HepG2 (cell line): ENCODE measurements around the gene TRPC4. TPM values are rescaled to one million over a fixed set of nuclear protein-coding genes. Genes with fewer than 3 reads are reported as not detected.

Experiments
- ATAC-seq: fragments of 200-7000 bp; cut with Tn5 transposase; 3 replicates; pipeline ENCODE4 v1.9.1; 2020; ENCODE audit warnings: mild to moderate bottlenecking, moderate library complexity
- BruUV-seq: library from RNA; stranded (reverse); fragments of 400-500 nt; replicated peaks from 2 replicates; lab custom pipeline; 2021; lab: Mats Ljungman, UMichigan
- CTCF ChIA-PET: fragments of 300-600 bp; formaldehyde crosslinking; extraction: SDS; loops from one replicate; lab custom pipeline; 2021; ENCODE audit warnings: low total read pairs, inconsistent platforms, low intra/inter-chr PET ratio; lab: Yijun Ruan, JAX
- POLR2A ChIA-PET: fragments of 350-600 bp; sonication (Branson Sonifier 250); formaldehyde crosslinking; loops from one replicate; lab custom pipeline; 2020; ENCODE audit warnings: antibody characterized with exemption, inconsistent platforms; lab: Yijun Ruan, JAX
- DNase-seq: peaks from one replicate; pipeline ENCODE4 v3.0.0-alpha.2; 2015; ENCODE audit warnings: low spot score
- FAIRE-seq: peaks from 3 replicates; lab custom pipeline; 2011; peaks lifted over from hg19 to GRCh38; lab: Jason Lieb, UNC
- H2AFZ ChIP-seq: one replicate; pipeline ENCODE4 v1.6.1; 2011; ENCODE audit warnings: low read length, inconsistent platforms
- H3K27ac ChIP-seq: fragments of 300-600 bp; 3 replicates; pipeline ENCODE4 v1.8.0; 2011; ENCODE audit warnings: mixed run types, mild to moderate bottlenecking, mixed read lengths, low read length, inconsistent platforms; ENCODE audit not compliant: insufficient read depth; ENCODE audit errors: extremely low read length
- H3K27me3 ChIP-seq, 2 experiments: fragments of 200-600 bp in 1 of 2; 2 replicates in 1 of 2; 3 replicates in 1 of 2; pipeline versions ENCODE4 v1.6.0 to v1.8.0; 2011; ENCODE audit warnings: low read length in 2 of 2, mild to moderate bottlenecking in 2 of 2, moderate library complexity in 2 of 2, inconsistent platforms in 1 of 2; ENCODE audit not compliant: insufficient read depth in 2 of 2, control insufficient read depth in 1 of 2
- H3K36me3 ChIP-seq, 2 experiments: fragments of 200-600 bp in 1 of 2; replicated peaks in 1 of 2; 2 replicates in 1 of 2; 3 replicates in 1 of 2; pipeline versions ENCODE4 v1.5.1 to v1.8.0; 2011; ENCODE audit warnings: low read length in 2 of 2, inconsistent platforms in 1 of 2; ENCODE audit not compliant: insufficient read depth in 2 of 2, control insufficient read depth in 1 of 2
- H3K4me1 ChIP-seq: 2 replicates; pipeline ENCODE4 v1.5.1; 2012; ENCODE audit warnings: low read length, inconsistent platforms; ENCODE audit not compliant: insufficient read depth
- H3K4me2 ChIP-seq: 2 replicates; pipeline ENCODE4 v1.6.0; 2011; ENCODE audit warnings: low read depth, low read length, inconsistent platforms
- H3K4me3 ChIP-seq, 3 experiments: fragments of 200-600 bp in 1 of 3; sonication (generic), shearing (Covaris generic) in 1 of 3; replicated peaks in 1 of 3; 2 replicates each; pipeline ENCODE4 v1.5.1; 2011 to 2016; ENCODE audit warnings: low read length in 3 of 3, inconsistent platforms in 2 of 3, low read depth in 2 of 3, mild to moderate bottlenecking in 2 of 3, control low read depth in 1 of 3, mixed read lengths in 1 of 3; ENCODE audit not compliant: insufficient read depth in 1 of 3
- H3K79me2 ChIP-seq: one replicate; pipeline ENCODE4 v1.6.1; 2011; ENCODE audit warnings: low read length, inconsistent platforms; ENCODE audit not compliant: insufficient read depth
- H3K9ac ChIP-seq: 2 replicates; pipeline ENCODE4 v1.6.0; 2011; ENCODE audit warnings: mild to moderate bottlenecking, low read depth, low read length, inconsistent platforms; ENCODE audit not compliant: insufficient read depth
- H3K9me3 ChIP-seq: 2 replicates; pipeline ENCODE4 v1.5.1; 2012; ENCODE audit warnings: mild to moderate bottlenecking, low read length
- H4K20me1 ChIP-seq: 2 replicates; pipeline ENCODE4 v1.6.0; 2011; ENCODE audit warnings: inconsistent platforms, mild to moderate bottlenecking, low read length, moderate library complexity; ENCODE audit not compliant: insufficient read depth
- ARNTL ChIP-seq: sonication (generic); formaldehyde crosslinking; IDR thresholded peaks from 2 replicates; pipeline ENCODE4 v1.4.0; 2020; ENCODE audit warnings: mild to moderate bottlenecking, missing genetic modification reagents
- ATF7-NPFF ChIP-seq: sonication (generic); formaldehyde crosslinking; IDR thresholded peaks from 2 replicates; pipeline ENCODE4 v1.8.1; 2023; ENCODE audit warnings: mild to moderate bottlenecking, low read depth, missing genetic modification reagents, moderate library complexity
- CEBPG ChIP-seq: IDR thresholded peaks from 2 replicates; pipeline ENCODE4 v1.6.1; 2016
- E2F2 ChIP-seq: sonication (generic); formaldehyde crosslinking; IDR thresholded peaks from 2 replicates; pipeline ENCODE4 v1.4.0; 2020; ENCODE audit warnings: missing genetic modification reagents, borderline replicate concordance
- GMEB2 ChIP-seq: IDR thresholded peaks from 2 replicates; pipeline ENCODE4 v1.6.1; 2016; ENCODE audit warnings: missing biosample characterization, missing genetic modification reagents, low read depth
- HMGA1 ChIP-seq: sonication (generic); formaldehyde crosslinking; conservative IDR thresholded peaks from 2 replicates; pipeline ENCODE4 v1.4.0; 2020; ENCODE audit warnings: missing genetic modification reagents
- POLR2AphosphoS5 ChIP-seq: IDR thresholded peaks from 2 replicates; pipeline ENCODE4 v1.6.1; 2012; ENCODE audit warnings: low read depth, low read length
- ZFP37 ChIP-seq: sonication (generic); formaldehyde crosslinking; IDR thresholded peaks from 2 replicates; pipeline ENCODE4 v1.4.0; 2020; ENCODE audit warnings: missing genetic modification reagents, borderline replicate concordance
- ZNF530 ChIP-seq: sonication (generic); formaldehyde crosslinking; IDR thresholded peaks from 2 replicates; pipeline ENCODE4 v1.5.0; 2020; ENCODE audit warnings: low read depth, mild to moderate bottlenecking, missing genetic modification reagents
- WGBS: methylation state at CpG from one replicate; pipeline ENCODE4 v1.1.6; 2017; ENCODE audit warnings: low lambda C conversion rate; 5-methylcytosine and 5-hydroxymethylcytosine counted together
- in situ Hi-C: cut with HindIII; loops from 2 replicates; pipeline ENCODE4 v1.10.0; 2017; ENCODE audit warnings: low pct_unique_long_range_greater_than_20kb; ENCODE audit not compliant: extremely low pct_ligation_motif_present
- intact Hi-C: fragments of 100-400 bp; cut with micrococcal nuclease; formaldehyde crosslinking; loops from one replicate; pipeline ENCODE4 v1.10.0; 2022; ENCODE audit not compliant: unreplicated experiment
- polyA plus RNA-seq, 8 experiments: library from polyadenylated mRNA; depleted of rRNA in 3 of 8; stranded (reverse) in 7 of 8; unstranded in 1 of 8; fragments of >200 nt; fragmentation: Illumina TruSeq in 4 of 8; extraction: Trizol in 4 of 8; gene quantifications; 2 replicates each; pipeline versions ENCODE4 v1.2.1 to v1.2.3, GENCODE V29; 2011 to 2016; ENCODE audit warnings: low read depth in 4 of 8, missing spikeins in 1 of 8, mixed read lengths in 1 of 8; ENCODE audit not compliant: insufficient read depth in 1 of 8
- total RNA-seq, 5 experiments: library from RNA; depleted of rRNA; stranded (reverse); fragments of >200 nt; fragmentation: Illumina TruSeq; extraction: Trizol; gene quantifications; 2 replicates each; pipeline ENCODE4 v1.2.3, GENCODE V29; 2016; ENCODE audit warnings: low read depth in 1 of 5
- TF ChIP-seq, protein P1 (sequence below): sonication (generic); formaldehyde crosslinking; IDR thresholded peaks from 2 replicates; pipeline ENCODE4 v1.5.0; 2020; ENCODE audit warnings: mild to moderate bottlenecking, missing genetic modification reagents, borderline replicate concordance
- TF ChIP-seq, protein P2 (sequence below): sonication (generic); formaldehyde crosslinking; IDR thresholded peaks from 2 replicates; pipeline ENCODE4 v1.4.0; 2020; ENCODE audit warnings: missing genetic modification reagents
- TF ChIP-seq, protein P3 (sequence below): sonication (generic); formaldehyde crosslinking; IDR thresholded peaks from 2 replicates; pipeline ENCODE4 v1.8.1; 2023; ENCODE audit warnings: mild to moderate bottlenecking, missing genetic modification reagents, borderline replicate concordance
- TF ChIP-seq, protein P4 (sequence below): sonication (generic); formaldehyde crosslinking; conservative IDR thresholded peaks from 2 replicates; pipeline ENCODE4 v1.8.0; 2022; ENCODE audit warnings: missing genetic modification reagents

TRPC4 gene
- total and polyA plus RNA-seq, 2 of the 13 experiments (the other 11 are each of a cell fraction or from before 2014, with no cell fraction given), result not detected

GRCh38 chr13:37795326-37795725 is 74.2 kb downstream of the TRPC4 start (continued):
- no peak for TF ChIP-seq ATF7-NPFF (CRISPR knock-in tag)
- TF ChIP-seq, protein P1, sequence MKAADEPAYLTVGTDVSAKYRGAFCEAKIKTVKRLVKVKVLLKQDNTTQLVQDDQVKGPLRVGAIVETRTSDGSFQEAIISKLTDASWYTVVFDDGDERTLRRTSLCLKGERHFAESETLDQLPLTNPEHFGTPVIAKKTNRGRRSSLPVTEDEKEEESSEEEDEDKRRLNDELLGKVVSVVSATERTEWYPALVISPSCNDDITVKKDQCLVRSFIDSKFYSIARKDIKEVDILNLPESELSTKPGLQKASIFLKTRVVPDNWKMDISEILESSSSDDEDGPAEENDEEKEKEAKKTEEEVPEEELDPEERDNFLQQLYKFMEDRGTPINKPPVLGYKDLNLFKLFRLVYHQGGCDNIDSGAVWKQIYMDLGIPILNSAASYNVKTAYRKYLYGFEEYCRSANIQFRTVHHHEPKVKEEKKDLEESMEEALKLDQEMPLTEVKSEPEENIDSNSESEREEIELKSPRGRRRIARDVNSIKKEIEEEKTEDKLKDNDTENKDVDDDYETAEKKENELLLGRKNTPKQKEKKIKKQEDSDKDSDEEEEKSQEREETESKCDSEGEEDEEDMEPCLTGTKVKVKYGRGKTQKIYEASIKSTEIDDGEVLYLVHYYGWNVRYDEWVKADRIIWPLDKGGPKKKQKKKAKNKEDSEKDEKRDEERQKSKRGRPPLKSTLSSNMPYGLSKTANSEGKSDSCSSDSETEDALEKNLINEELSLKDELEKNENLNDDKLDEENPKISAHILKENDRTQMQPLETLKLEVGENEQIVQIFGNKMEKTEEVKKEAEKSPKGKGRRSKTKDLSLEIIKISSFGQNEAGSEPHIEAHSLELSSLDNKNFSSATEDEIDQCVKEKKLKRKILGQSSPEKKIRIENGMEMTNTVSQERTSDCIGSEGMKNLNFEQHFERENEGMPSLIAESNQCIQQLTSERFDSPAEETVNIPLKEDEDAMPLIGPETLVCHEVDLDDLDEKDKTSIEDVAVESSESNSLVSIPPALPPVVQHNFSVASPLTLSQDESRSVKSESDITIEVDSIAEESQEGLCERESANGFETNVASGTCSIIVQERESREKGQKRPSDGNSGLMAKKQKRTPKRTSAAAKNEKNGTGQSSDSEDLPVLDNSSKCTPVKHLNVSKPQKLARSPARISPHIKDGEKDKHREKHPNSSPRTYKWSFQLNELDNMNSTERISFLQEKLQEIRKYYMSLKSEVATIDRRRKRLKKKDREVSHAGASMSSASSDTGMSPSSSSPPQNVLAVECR (CRISPR knock-in tag), result no peak

GRCh38 chr13:37791699-37792098 is 77.9 kb downstream of the TRPC4 start:
- no peak for FAIRE-seq
- no peaks in the 10 kb centered on the region for H4K20me1 ChIP-seq
- no peak overlapping the region for H3K4me3 ChIP-seq
- H3K27ac ChIP-seq, result no peak overlapping the region
- H3K27me3 ChIP-seq, result no peaks in the 10 kb centered on the region
- 42% methylated on average over 2 of the region's 2 CpGs for WGBS
- no peak overlapping the region for H2AFZ ChIP-seq
- CTCF ChIA-PET, result no interaction called here
- H3K36me3 ChIP-seq, result no peaks in the 10 kb centered on the region
- no peak overlapping the region for H3K4me2 ChIP-seq
- POLR2A ChIA-PET, result no interaction called here
- no TSS peak for BruUV-seq
- no peaks in the 10 kb centered on the region for H3K79me2 ChIP-seq
- H3K4me1 ChIP-seq, result no peaks in the 10 kb centered on the region
- ATAC-seq, result no peak
- no peak for DNase-seq
- no peaks in the 10 kb centered on the region for H3K9me3 ChIP-seq
- in situ Hi-C loops, result no loop called here
- intact Hi-C loops, result no loop called here
- no peak overlapping the region for H3K9ac ChIP-seq
- TF ChIP-seq ZNF530 (CRISPR knock-in tag) (no peak), CEBPG (CRISPR knock-in tag) (no peak), E2F2 (CRISPR knock-in tag) (no peak), HMGA1 (CRISPR knock-in tag) (no peak), POLR2AphosphoS5 (no peak), ARNTL (CRISPR knock-in tag) (no peak), GMEB2 (CRISPR knock-in tag) (no peak), ZFP37 (no peak)
- TF ChIP-seq, protein P2, sequence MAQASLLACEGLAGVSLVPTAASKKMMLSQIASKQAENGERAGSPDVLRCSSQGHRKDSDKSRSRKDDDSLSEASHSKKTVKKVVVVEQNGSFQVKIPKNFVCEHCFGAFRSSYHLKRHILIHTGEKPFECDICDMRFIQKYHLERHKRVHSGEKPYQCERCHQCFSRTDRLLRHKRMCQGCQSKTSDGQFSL (CRISPR knock-in tag), result no peak
- TF ChIP-seq, protein P3, sequence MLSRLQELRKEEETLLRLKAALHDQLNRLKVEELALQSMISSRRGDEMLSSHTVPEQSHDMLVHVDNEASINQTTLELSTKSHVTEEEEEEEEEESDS (CRISPR knock-in tag), result no peak
- TF ChIP-seq, protein P4, sequence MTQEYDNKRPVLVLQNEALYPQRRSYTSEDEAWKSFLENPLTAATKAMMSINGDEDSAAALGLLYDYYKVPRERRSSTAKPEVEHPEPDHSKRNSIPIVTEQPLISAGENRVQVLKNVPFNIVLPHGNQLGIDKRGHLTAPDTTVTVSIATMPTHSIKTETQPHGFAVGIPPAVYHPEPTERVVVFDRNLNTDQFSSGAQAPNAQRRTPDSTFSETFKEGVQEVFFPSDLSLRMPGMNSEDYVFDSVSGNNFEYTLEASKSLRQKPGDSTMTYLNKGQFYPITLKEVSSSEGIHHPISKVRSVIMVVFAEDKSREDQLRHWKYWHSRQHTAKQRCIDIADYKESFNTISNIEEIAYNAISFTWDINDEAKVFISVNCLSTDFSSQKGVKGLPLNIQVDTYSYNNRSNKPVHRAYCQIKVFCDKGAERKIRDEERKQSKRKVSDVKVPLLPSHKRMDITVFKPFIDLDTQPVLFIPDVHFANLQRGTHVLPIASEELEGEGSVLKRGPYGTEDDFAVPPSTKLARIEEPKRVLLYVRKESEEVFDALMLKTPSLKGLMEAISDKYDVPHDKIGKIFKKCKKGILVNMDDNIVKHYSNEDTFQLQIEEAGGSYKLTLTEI, result no peak
